Non-pigmented ciliary epithelial cell (primary cell): ENCODE data around the gene NLRP12.
A peak's percentile ranks its signal among the peaks of the same experiment; 100 is the strongest.
"Not testable (repeated sequence)": the region's sequence is repeated elsewhere in the genome, so short reads cannot be mapped to it uniquely, and the experiment has no call there.

Experiments used
- DNase-seq: peaks from one replicate; pipeline ENCODE4 v3.0.0-alpha.2; 2010; ENCODE audit warnings: low read depth

The NLRP12 gene

DNA sequence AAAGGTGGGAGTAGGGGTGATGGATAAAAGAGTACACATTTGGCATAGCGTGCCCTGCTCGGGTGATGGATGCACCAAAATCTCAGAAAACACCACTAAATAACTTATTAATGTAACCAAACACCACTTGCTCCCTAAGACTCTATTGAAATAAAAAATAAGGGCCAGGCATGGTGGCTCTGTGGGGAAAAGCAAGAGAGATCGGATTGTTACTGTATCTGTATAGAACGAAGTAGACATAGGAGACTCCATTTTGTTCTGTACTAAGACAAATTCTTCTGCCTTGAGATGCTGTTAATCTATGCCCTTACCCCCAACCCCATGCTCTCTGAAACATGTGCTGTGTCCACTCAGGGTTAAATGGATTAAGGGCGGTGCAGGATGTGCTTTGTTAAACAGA, 14.3 kb upstream of the NLRP12 start:
- DNase-seq, result not testable (repeated sequence)

- not testable (repeated sequence) for DNase-seq
Measured at GRCh38 chr19:53832861-53833260, 8.7 kb upstream of the NLRP12 start.

DNA sequence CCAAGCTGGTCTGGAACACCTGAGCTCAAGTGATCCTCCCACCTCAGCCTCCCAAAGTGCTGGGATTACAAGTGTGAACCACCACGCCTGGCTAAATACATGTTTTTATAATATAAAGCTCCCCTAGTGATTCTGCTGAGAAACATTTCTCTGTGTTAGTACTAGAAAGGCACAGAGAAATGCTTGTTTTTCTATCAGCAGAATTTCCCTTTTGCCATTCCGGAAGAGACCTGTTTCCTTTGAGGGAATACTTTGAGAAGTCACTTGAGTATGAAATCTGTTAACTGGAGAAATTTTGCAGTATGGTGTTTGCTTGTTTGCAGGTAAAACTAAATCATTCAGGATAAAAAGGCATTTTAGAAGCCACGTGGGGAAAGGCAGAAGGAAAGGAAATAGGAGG, 4.4 kb upstream of the NLRP12 start:
- DNase-seq, result no peak

DNA sequence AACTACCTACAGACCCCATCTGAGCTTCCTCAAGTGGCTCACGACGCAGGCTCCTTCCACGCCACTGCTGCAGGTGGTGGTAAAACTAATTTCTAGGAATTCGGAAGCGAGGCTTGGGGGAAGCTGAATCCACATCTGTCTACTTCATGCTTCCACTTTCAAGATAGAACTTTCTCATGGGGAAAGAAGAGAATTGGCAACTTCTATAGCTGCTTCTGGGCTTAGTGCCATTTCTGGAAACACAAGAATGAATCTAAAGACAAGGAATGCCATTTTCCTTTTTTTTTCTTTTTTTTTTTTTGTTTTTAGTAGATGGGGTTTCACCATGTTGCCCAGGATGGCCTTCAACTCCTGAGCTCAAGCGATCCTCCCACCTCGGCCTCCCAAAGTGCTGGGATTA, 2.8 kb upstream of the NLRP12 start:
- DNase-seq, result no peak

DNA sequence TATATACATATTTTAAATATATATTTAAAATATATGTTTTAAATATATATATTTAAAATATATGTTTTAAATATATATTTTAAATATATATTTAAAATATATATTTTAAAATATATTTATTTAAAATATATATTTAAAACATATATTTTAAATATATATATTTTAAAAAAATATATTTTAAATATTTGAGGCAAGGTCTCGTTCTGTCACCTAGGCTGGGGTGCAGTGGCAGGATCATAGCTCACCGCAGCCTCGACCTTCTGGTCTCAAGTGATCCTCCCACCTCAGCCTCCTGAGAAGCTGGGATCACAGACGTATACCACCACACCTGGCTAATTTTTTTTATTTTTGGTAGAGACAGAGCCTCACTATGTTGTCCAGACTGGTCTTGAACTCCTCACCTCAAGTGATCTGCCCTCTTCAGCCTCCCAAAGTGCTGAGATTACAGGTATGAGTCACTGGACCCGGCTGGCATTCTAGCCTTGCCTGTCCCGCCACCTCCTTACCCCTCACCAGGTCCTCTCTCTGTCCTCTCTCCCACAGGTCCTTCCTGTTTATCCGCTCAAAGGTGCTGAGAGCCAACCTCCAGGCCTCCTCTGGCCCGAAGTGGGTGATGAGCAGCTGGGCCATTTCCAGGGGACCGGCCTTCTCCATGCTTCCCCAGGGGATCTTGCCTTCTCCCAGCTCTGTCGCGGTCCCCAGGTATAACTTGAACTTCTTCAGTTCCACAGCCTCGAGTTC, 564 bp downstream of the NLRP12 start:
- DNase-seq, result no peak

DNA sequence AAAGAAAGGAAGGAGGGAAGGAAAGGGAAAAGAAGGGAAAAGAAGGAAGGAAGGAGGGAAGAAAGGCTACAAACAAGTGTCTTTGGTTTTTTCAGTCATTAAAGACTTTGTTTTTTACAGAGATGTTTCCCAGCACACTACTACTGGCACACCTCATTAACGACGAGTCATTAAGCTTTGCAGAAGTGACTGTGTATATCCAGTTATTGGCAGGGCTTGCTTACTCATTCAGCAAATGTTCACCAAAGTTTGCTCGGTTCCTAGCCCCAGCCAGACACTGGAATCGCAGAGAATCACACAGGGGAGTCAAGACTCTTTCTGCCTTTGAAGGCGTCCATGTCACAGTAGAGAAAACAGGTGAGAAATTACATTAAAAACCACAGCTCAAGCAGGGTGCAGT, 4.3 kb downstream of the NLRP12 start:
- no peak for DNase-seq

DNA sequence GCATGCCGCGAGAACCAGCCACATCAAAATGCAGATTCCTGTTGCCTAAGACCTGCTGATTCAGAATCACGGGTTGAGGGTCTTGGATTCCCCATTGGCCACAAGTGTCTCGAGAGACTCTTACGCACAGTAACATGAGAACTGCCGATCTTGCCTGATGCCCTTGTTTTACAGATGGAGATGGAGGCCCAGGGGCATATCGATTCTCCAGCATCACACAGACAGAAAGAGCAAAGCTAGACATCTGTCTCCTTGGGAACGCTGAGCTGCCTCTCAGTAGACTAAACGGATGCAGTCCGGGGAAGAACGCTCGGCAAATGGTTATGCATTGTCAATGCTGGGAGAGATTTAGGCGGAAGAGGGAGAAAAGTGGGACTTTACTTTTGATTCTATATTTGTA, 5.4 kb downstream of the NLRP12 start:
- DNase-seq, result no peak

- DNase-seq, result no peak
Measured at GRCh38 chr19:53813996-53814395, 10.1 kb downstream of the NLRP12 start.

- DNase-seq, result no peak
Measured at GRCh38 chr19:53812335-53812734, 11.8 kb downstream of the NLRP12 start.

DNA sequence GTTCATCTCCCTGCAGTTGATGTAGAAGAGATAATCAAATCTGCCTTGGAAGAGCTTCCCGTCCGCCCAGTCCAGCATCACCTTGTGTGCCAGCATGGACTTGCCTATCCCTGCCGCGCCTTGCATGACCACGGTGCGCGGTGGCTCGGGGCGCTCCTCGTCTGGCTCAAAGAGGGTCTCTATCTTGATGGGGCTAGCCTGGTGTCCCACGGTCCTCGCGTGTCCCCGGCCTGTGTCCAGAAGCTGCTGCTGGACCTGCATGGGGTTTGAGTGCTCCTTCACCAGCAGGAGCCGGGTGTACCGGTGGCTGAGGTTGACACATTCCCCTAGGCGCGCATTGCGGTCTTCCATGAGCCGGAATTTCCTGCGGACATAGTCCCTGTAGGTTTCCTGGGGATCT, 13.2 kb downstream of the NLRP12 start:
- no peak for DNase-seq

- DNase-seq, result no peak
Measured at GRCh38 chr19:53810187-53810546, 13.9 kb downstream of the NLRP12 start.

DNA sequence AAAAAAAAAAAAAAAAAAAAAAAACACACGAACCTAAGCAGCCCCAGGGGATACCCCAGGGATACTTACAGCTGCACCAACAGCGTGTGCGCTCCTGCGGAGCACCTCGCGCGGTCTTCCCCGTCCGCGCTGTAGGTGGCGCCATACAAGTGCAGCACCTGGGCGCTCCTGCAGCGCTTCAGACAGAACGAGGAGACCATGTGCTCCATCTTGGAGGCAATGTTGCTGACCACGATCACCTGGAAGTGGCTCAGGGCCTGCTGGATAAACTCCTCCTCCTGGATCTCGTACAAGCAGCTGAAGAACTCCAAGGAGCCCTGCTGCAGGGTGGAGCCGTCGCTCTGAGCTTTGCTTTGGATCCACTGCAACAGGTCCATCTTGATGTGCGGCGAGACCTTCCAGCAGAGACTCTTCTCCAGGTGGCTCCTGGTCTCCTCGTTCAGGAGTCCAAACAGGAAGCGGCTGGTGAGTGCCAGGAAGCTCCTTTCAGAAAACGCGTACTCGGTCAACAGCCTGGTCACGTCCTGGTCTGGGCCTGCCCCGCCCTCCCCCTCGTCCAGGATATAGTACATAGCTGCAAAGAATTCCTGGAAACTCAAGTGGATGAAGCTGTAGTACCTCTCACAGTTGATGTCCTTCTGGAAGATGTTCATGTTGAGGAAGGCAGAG, 14.5 kb downstream of the NLRP12 start:
- DNase-seq, result no peak

DNA sequence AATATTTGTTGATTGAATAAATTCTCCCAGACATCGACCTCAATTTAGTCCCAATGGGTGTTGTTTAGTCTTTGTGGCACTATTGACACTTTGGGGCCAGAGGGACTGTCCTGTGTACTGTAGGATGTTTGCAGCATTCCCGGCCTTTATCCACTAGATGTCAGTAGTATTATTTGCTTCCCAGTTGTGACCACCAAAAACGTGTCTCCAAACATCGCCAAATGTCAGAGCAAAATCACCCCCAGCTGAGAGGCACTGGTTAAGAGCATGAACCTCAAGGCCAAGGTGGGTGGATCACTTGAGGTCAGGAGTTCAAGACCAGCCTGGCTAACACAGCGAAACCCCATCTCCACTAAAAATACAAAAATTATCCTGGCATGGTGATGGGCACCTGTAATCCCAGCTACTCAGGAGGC, 15.4 kb downstream of the NLRP12 start:
- DNase-seq, result no peak

DNA sequence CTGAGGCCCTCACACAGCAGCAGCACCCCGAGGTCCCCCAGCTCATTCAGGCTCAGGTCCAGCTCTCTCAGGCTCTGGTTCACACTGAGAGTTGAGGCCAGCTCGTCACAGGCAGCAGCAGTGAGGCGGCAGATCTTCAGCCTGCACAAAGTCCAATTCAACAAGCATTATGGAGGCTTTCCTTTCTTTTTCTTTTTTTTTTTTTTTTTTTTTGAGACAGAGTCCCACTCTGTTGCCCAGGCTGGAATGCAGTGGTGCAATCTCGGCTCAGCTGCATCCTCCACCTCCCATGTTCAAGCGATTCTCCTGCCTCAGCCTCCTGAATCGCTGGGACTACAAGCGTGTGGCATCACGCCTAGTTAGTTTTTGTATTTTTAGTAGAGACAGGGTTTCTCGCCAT, 22.9 kb downstream of the NLRP12 start:
- DNase-seq, result no peak

- DNase-seq, result no peak
Measured at GRCh38 chr19:53795019-53795418, 29.1 kb downstream of the NLRP12 start.

GRCh38 chr19:53792721-53793433, 31.2 kb downstream of the NLRP12 start:
- DNase-seq, result peak; percentile 61

DNA sequence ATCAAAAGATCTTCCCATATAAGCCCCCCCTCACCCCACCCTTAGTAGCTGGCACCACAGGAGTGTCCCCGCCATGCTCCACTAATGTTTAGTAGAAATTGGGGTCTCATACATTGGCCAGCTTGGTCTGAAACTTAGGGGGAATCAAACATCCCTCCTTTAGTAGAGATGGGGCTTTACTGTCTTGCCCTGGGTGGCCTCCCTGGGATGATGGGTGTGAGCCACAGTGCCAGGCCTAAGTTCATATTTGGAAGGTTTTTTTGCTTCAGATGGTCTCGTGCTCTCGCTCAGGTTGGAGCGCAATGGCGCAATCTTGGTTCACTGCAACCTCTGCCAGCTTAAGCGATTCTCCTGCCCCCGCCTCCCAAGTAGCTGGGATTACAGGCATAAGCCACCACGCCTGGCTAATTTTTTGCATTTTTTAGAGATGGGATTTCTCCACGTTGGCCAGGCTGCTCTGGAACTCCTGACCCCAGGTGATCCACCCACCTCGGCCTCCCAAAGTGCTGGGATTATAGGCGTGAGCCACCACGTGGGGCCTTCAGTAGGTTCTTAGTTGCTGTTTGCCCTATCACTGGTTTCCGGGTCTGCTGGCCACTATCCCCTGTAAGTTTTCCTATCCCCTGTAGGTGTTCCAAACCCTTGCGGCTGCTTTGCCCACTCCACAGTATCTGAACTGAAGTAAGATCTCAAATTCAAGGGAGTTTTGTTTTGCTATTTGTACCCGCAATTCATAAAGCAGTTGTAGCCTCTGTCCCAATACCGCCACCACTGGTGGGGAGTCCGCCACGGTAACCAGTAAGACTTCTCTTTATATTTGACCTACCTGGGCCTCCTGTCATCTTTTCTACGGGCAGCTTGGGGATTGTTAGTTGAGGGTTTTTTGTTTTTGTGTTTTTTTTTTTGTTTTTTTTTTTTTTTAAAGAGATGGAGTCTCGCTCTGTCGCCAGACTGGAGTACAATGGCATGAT, 34.1 kb downstream of the NLRP12 start:
- DNase-seq, result no peak

DNA sequence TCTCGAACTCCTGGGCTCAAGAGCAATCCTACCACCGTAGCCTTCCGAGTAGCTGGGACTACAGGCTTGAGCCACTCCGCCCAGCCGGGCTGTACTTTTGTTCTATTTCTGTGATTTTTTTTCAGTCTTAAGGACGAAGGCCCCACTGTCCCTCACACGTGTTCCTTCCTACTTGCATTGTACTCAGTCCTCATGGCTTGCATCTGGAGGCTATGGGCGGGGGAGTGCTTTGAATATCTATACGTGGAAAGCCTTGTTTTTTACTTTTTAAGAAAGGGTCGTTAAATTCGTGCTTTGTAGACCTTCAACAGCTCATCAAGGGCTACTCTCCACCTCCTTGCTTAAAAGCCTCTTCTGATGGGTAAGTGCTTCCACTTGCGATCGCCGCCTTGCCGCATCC, 36.8 kb downstream of the NLRP12 start:
- DNase-seq, result no peak

- DNase-seq, result no peak
Measured at GRCh38 chr19:53786744-53787143, 37.4 kb downstream of the NLRP12 start.

DNA sequence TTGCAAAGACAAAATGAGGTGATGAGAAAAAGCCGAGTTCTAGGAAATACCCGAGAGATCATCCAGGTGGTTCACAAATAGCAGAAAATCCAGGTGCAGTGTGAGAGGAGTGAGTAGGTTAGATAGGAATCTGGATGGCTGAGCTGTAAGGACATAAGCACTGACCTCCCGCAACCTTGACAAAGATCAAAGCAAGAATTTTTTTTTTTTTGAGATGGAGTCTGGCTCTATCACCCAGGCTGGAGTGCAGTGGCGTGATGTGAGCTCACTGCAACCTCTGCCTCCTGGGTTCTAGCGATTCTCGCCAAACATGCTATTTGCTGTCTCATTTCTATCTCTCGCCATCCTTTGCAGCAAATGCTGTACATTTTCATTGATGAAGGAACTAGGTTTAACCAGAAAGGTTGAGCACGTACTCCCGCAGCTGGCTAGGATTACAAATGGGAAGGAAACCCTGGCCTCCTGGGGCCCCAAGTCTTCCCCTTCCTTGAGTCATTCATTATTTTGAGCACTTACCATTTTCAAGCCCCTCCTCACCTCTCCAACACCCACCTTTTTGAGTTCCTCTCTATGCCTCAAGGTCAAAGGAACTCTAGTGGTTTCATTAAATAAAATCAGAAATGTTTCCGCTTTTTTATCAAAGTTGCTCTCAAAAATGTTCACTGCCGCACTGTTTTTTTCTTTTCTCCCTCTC, 38.8 kb downstream of the NLRP12 start:
- no peak for DNase-seq

DNA sequence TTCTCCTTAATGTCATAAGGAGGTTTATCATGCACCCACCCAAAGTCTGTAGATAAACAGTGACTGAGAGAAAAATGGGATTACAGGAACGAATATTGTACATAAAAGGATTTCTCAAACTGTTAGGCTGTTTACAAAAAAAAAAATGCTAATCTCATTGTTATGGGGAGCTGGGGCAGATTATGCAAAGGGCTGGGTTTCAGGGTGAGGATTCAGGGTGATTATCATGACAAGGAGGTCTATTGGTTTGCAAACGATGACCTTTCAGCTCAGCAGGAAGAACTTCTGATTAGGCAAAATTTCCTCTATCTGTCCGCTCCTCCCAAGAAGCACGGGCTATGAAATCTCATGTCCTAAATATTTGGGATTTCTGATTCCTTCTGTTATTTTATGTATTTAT, 41.4 kb downstream of the NLRP12 start:
- DNase-seq, result no peak
